ENCODE measurements around the gene FEM1C.

FEM1C gene

GRCh38 chr5:115509547-115509946 is 35.0 kb downstream of the FEM1C start:
- TF ChIP-seq FOXP2 (optimal IDR thresholded peaks at IDR 0.05; ENCODE audit: control extremely low read depth, extremely low read length, insufficient read depth) (no peak), POLR2AphosphoS5 (IDR thresholded peaks at IDR 0.05; ENCODE audit: borderline replicate concordance, low read depth, low read length) (no peak), EZH2 (IDR thresholded peaks at IDR 0.05) (no peak)

GRCh38 chr5:115507681-115508080 is 36.9 kb downstream of the FEM1C start:
- Histone ChIP-seq H3K4me3 (no peak overlapping the region), H3K36me3 (ENCODE audit: insufficient read depth, low read length) (no peaks in the 10 kb centered on the region; the same call in 1 of the 2 replicates), H3K9ac (ENCODE audit: insufficient read length) (no peak overlapping the region), H3K9me3 (ENCODE audit: low read depth, low read length) (no peaks in the 10 kb centered on the region), H3K27ac (no peak overlapping the region)
- no peak for DNase-seq (ENCODE audit: low read depth, low spot score)
- TF ChIP-seq POLR2AphosphoS5 (IDR thresholded peaks at IDR 0.05; ENCODE audit: borderline replicate concordance, low read depth, low read length) = no peak
- TF ChIP-seq EZH2 (IDR thresholded peaks at IDR 0.05) = no peak
- TF ChIP-seq FOXP2 (optimal IDR thresholded peaks at IDR 0.05; ENCODE audit: control extremely low read depth, extremely low read length, insufficient read depth) = no peak

More at GRCh38 chr5:115509547-115509946, 35.0 kb downstream of the FEM1C start:
- DNase-seq (ENCODE audit: low read depth, low spot score) = no peak
- no peak overlapping the region for H3K9ac ChIP-seq (ENCODE audit: insufficient read length)
- H3K36me3 ChIP-seq (ENCODE audit: insufficient read depth, low read length) = no peaks in the 10 kb centered on the region; the same call in 1 of the 2 replicates
- H3K9me3 ChIP-seq (ENCODE audit: low read depth, low read length) = no peaks in the 10 kb centered on the region
- H3K27ac ChIP-seq = no peak overlapping the region
- no peak overlapping the region for H3K4me3 ChIP-seq

GRCh38 chr5:115503420-115503819 is 41.2 kb downstream of the FEM1C start:
- Histone ChIP-seq H3K9ac (ENCODE audit: insufficient read length) (no peak overlapping the region), H3K36me3 (ENCODE audit: insufficient read depth, low read length) (no peaks in the 10 kb centered on the region), H3K9me3 (ENCODE audit: low read depth, low read length) (no peaks in the 10 kb centered on the region), H3K4me3 (no peak overlapping the region), H3K27ac (no peak overlapping the region)
- TF ChIP-seq EZH2 (IDR thresholded peaks at IDR 0.05) (no peak), FOXP2 (optimal IDR thresholded peaks at IDR 0.05; ENCODE audit: control extremely low read depth, extremely low read length, insufficient read depth) (no peak), POLR2AphosphoS5 (IDR thresholded peaks at IDR 0.05; ENCODE audit: borderline replicate concordance, low read depth, low read length) (no peak)
- no peak for DNase-seq (ENCODE audit: low read depth, low spot score)

- no peaks in the 10 kb centered on the region for H3K36me3 ChIP-seq (ENCODE audit: insufficient read depth, low read length)
- no peak for TF ChIP-seq POLR2AphosphoS5 (IDR thresholded peaks at IDR 0.05; ENCODE audit: borderline replicate concordance, low read depth, low read length)
- TF ChIP-seq FOXP2 (optimal IDR thresholded peaks at IDR 0.05; ENCODE audit: control extremely low read depth, extremely low read length, insufficient read depth) = no peak
- TF ChIP-seq EZH2 (IDR thresholded peaks at IDR 0.05) = no peak
- no peak overlapping the region for H3K4me3 ChIP-seq
- H3K27ac ChIP-seq = no peak overlapping the region
- no peak for DNase-seq (ENCODE audit: low read depth, low spot score)
- H3K9me3 ChIP-seq (ENCODE audit: low read depth, low read length) = no peaks in the 10 kb centered on the region
- no peak overlapping the region for H3K9ac ChIP-seq (ENCODE audit: insufficient read length)
Measured at GRCh38 chr5:115501464-115502210, 42.9 kb downstream of the FEM1C start.

GRCh38 chr5:115500225-115500624 is 44.4 kb downstream of the FEM1C start:
- no peaks in the 10 kb centered on the region for H3K36me3 ChIP-seq (ENCODE audit: insufficient read depth, low read length)
- H3K4me3 ChIP-seq = no peak overlapping the region
- H3K27ac ChIP-seq = no peak overlapping the region
- no peak for TF ChIP-seq POLR2AphosphoS5 (IDR thresholded peaks at IDR 0.05; ENCODE audit: borderline replicate concordance, low read depth, low read length)
- TF ChIP-seq FOXP2 (optimal IDR thresholded peaks at IDR 0.05; ENCODE audit: control extremely low read depth, extremely low read length, insufficient read depth) = no peak
- no peak for TF ChIP-seq EZH2 (IDR thresholded peaks at IDR 0.05)
- no peaks in the 10 kb centered on the region for H3K9me3 ChIP-seq (ENCODE audit: low read depth, low read length)
- no peak overlapping the region for H3K9ac ChIP-seq (ENCODE audit: insufficient read length)
- no peak for DNase-seq (ENCODE audit: low read depth, low spot score)

- Histone ChIP-seq H3K9me3 (ENCODE audit: low read depth, low read length) (no peaks in the 10 kb centered on the region), H3K4me3 (no peak overlapping the region), H3K27ac (no peak overlapping the region), H3K9ac (ENCODE audit: insufficient read length) (no peak overlapping the region), H3K36me3 (ENCODE audit: insufficient read depth, low read length) (no peaks in the 10 kb centered on the region)
- no peak for DNase-seq (ENCODE audit: low read depth, low spot score)
- TF ChIP-seq FOXP2 (optimal IDR thresholded peaks at IDR 0.05; ENCODE audit: control extremely low read depth, extremely low read length, insufficient read depth) (no peak), EZH2 (IDR thresholded peaks at IDR 0.05) (no peak), POLR2AphosphoS5 (IDR thresholded peaks at IDR 0.05; ENCODE audit: borderline replicate concordance, low read depth, low read length) (no peak)
Measured at GRCh38 chr5:115496936-115497576, 47.5 kb downstream of the FEM1C start.

GRCh38 chr5:115494570-115495289 is 49.8 kb downstream of the FEM1C start:
- Histone ChIP-seq H3K27ac (no peak overlapping the region), H3K9ac (ENCODE audit: insufficient read length) (no peak overlapping the region), H3K4me3 (no peak overlapping the region), H3K9me3 (ENCODE audit: low read depth, low read length) (no peaks in the 10 kb centered on the region), H3K36me3 (ENCODE audit: insufficient read depth, low read length) (no peaks in the 10 kb centered on the region)
- no peak for DNase-seq (ENCODE audit: low read depth, low spot score)
- TF ChIP-seq FOXP2 (optimal IDR thresholded peaks at IDR 0.05; ENCODE audit: control extremely low read depth, extremely low read length, insufficient read depth) = no peak
- no peak for TF ChIP-seq POLR2AphosphoS5 (IDR thresholded peaks at IDR 0.05; ENCODE audit: borderline replicate concordance, low read depth, low read length)
- TF ChIP-seq EZH2 (IDR thresholded peaks at IDR 0.05) = no peak

- DNase-seq (ENCODE audit: low read depth, low spot score) = no peak
- TF ChIP-seq FOXP2 (optimal IDR thresholded peaks at IDR 0.05; ENCODE audit: control extremely low read depth, extremely low read length, insufficient read depth) (no peak), EZH2 (IDR thresholded peaks at IDR 0.05) (no peak), POLR2AphosphoS5 (IDR thresholded peaks at IDR 0.05; ENCODE audit: borderline replicate concordance, low read depth, low read length) (no peak)
- no peaks in the 10 kb centered on the region for H3K9me3 ChIP-seq (ENCODE audit: low read depth, low read length)
- H3K4me3 ChIP-seq = no peak overlapping the region
- H3K9ac ChIP-seq (ENCODE audit: insufficient read length) = no peak overlapping the region
- H3K36me3 ChIP-seq (ENCODE audit: insufficient read depth, low read length) = no peaks in the 10 kb centered on the region
- H3K27ac ChIP-seq = no peak overlapping the region
Measured at GRCh38 chr5:115490596-115490995, 54.0 kb downstream of the FEM1C start.

All from SK-N-MC (cell line).